HG03442 (cell line): Measurements from ENCODE around the gene CLDN2.

Experiments used
- ATAC-seq: cut with Tn5 transposase; IDR thresholded peaks from one replicate; pipeline ENCODE4 v1.9.1; 2021; ENCODE audit warnings: mild to moderate bottlenecking, moderate library complexity; ENCODE audit not compliant: unreplicated experiment

Gene CLDN2

GRCh38 chrX:106917830-106918500 lies 2.2 kb upstream of the CLDN2 start:
- ATAC-seq, result no peak

- ATAC-seq, result no peak
Measured at GRCh38 chrX:106921637-106922036, 1.4 kb downstream of the CLDN2 start.

- ATAC-seq, result no peak
Measured at GRCh38 chrX:106927023-106927422, 6.8 kb downstream of the CLDN2 start.

GRCh38 chrX:106927700-106928099 lies 7.5 kb downstream of the CLDN2 start:
- no peak for ATAC-seq

- no peak for ATAC-seq
Measured at GRCh38 chrX:106928227-106928626, 8.0 kb downstream of the CLDN2 start.

GRCh38 chrX:106931831-106932491 lies 11.8 kb downstream of the CLDN2 start:
- no peak for ATAC-seq

- no peak for ATAC-seq
Measured at GRCh38 chrX:106932492-106932923, 12.3 kb downstream of the CLDN2 start.

GRCh38 chrX:106932960-106933537 lies 12.8 kb downstream of the CLDN2 start:
- ATAC-seq, result no peak

- no peak for ATAC-seq
Measured at GRCh38 chrX:106933538-106933961, 13.3 kb downstream of the CLDN2 start.

- no peak for ATAC-seq
Measured at GRCh38 chrX:106935175-106935574, 15.0 kb downstream of the CLDN2 start.

- ATAC-seq, result no peak
Measured at GRCh38 chrX:106936246-106936645, 16.0 kb downstream of the CLDN2 start.

- no peak for ATAC-seq
Measured at GRCh38 chrX:106939566-106939965, 19.4 kb downstream of the CLDN2 start.

GRCh38 chrX:106940068-106940467 lies 19.9 kb downstream of the CLDN2 start:
- ATAC-seq, result no peak

- ATAC-seq, result no peak
Measured at GRCh38 chrX:106946464-106946863, 26.3 kb downstream of the CLDN2 start.

- ATAC-seq, result no peak
Measured at GRCh38 chrX:106948641-106949040, 28.4 kb downstream of the CLDN2 start.

GRCh38 chrX:106949366-106949765 lies 29.2 kb downstream of the CLDN2 start:
- no peak for ATAC-seq

- ATAC-seq, result no peak
Measured at GRCh38 chrX:106950381-106950780, 30.2 kb downstream of the CLDN2 start.

- no peak for ATAC-seq
Measured at GRCh38 chrX:106951230-106951629, 31.0 kb downstream of the CLDN2 start.

GRCh38 chrX:106952089-106952488 lies 31.9 kb downstream of the CLDN2 start:
- no peak for ATAC-seq

GRCh38 chrX:106952538-106952937 lies 32.3 kb downstream of the CLDN2 start:
- no peak for ATAC-seq

- ATAC-seq, result no peak
Measured at GRCh38 chrX:106952988-106953387, 32.8 kb downstream of the CLDN2 start.

- ATAC-seq, result no peak
Measured at GRCh38 chrX:106954041-106954440, 33.8 kb downstream of the CLDN2 start.
